ENCODE measurements around the gene RNF8. TPM values are rescaled to one million over a fixed set of nuclear protein-coding genes. Genes with fewer than 3 reads are reported as not detected.

RNF8 gene
- total and polyA plus RNA-seq, 10 of the 15 experiments (the other 5 are each of a cell fraction or from before 2014, with no cell fraction given) = 7.8 to 30.2 (median 23.3) TPM

DNA sequence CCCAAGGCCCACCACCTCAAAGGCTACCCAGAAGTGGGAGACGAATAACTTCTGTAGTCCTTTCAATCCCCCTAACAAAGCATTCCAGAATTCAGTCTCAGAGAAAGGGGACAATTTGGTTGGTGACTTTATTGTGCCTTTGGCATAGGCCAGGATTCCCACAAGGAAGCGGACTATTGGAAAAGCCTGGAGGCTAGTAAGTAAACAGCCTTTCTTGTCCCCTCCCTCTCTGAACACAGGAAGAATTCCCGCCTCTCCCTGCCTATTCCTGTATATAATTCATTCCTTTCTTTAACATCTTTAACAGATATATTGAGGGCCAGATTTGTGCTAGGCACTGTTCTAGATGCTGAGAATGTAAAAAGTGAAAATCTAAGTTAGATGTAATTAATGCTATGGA, 36.1 kb downstream of the RNF8 start:
- no TSS peak for BruUV-seq (replicated peaks)
- TF ChIP-seq RAD21 (IDR thresholded peaks at IDR 0.05; ENCODE audit: insufficient read depth, low read depth, low read length) (no peak), RELA (IDR thresholded peaks at IDR 0.05; ENCODE audit: borderline replicate concordance, partially characterized antibody) (no peak), CHD4 (IDR thresholded peaks at IDR 0.05) (no peak), TCF3 (IDR thresholded peaks at IDR 0.05; ENCODE audit: borderline replicate concordance, insufficient read depth, low read depth, low read length) (no peak), NFYB (IDR thresholded peaks at IDR 0.05; ENCODE audit: insufficient read depth, low read depth, low read length) (no peak), CREM (IDR thresholded peaks at IDR 0.05; ENCODE audit: low read depth) (no peak), ZBED1 (IDR thresholded peaks at IDR 0.05; ENCODE audit: borderline replicate concordance) (no peak), GATAD2B (conservative IDR thresholded peaks at IDR 0.05; ENCODE audit: low read depth) (no peak), TCF7 (IDR thresholded peaks at IDR 0.05; ENCODE audit: borderline replicate concordance) (no peak), ESRRA (IDR thresholded peaks at IDR 0.05; ENCODE audit: low read length) (no peak), TAF1 (IDR thresholded peaks at IDR 0.05; ENCODE audit: borderline replicate concordance, low read depth, low read length) (no peak), SIX5 (IDR thresholded peaks at IDR 0.05; ENCODE audit: low read depth, low read length, severe bottlenecking) (no peak), RUNX3 (IDR thresholded peaks at IDR 0.05; ENCODE audit: low read length) (no peak), NFIC (IDR thresholded peaks at IDR 0.05; ENCODE audit: low read depth, low read length) (no peak), SPI1 (IDR thresholded peaks at IDR 0.05; ENCODE audit: borderline replicate concordance, insufficient read depth, low read depth, low read length) (no peak), DPF2 (IDR thresholded peaks at IDR 0.05) (no peak)
- TF ChIP-seq, protein P1, sequence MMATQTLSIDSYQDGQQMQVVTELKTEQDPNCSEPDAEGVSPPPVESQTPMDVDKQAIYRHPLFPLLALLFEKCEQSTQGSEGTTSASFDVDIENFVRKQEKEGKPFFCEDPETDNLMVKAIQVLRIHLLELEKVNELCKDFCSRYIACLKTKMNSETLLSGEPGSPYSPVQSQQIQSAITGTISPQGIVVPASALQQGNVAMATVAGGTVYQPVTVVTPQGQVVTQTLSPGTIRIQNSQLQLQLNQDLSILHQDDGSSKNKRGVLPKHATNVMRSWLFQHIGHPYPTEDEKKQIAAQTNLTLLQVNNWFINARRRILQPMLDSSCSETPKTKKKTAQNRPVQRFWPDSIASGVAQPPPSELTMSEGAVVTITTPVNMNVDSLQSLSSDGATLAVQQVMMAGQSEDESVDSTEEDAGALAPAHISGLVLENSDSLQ (IDR thresholded peaks at IDR 0.05) = no peak
- TF ChIP-seq, protein P2, sequence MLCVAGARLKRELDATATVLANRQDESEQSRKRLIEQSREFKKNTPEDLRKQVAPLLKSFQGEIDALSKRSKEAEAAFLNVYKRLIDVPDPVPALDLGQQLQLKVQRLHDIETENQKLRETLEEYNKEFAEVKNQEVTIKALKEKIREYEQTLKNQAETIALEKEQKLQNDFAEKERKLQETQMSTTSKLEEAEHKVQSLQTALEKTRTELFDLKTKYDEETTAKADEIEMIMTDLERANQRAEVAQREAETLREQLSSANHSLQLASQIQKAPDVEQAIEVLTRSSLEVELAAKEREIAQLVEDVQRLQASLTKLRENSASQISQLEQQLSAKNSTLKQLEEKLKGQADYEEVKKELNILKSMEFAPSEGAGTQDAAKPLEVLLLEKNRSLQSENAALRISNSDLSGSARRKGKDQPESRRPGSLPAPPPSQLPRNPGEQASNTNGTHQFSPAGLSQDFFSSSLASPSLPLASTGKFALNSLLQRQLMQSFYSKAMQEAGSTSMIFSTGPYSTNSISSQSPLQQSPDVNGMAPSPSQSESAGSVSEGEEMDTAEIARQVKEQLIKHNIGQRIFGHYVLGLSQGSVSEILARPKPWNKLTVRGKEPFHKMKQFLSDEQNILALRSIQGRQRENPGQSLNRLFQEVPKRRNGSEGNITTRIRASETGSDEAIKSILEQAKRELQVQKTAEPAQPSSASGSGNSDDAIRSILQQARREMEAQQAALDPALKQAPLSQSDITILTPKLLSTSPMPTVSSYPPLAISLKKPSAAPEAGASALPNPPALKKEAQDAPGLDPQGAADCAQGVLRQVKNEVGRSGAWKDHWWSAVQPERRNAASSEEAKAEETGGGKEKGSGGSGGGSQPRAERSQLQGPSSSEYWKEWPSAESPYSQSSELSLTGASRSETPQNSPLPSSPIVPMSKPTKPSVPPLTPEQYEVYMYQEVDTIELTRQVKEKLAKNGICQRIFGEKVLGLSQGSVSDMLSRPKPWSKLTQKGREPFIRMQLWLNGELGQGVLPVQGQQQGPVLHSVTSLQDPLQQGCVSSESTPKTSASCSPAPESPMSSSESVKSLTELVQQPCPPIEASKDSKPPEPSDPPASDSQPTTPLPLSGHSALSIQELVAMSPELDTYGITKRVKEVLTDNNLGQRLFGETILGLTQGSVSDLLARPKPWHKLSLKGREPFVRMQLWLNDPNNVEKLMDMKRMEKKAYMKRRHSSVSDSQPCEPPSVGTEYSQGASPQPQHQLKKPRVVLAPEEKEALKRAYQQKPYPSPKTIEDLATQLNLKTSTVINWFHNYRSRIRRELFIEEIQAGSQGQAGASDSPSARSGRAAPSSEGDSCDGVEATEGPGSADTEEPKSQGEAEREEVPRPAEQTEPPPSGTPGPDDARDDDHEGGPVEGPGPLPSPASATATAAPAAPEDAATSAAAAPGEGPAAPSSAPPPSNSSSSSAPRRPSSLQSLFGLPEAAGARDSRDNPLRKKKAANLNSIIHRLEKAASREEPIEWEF (IDR thresholded peaks at IDR 0.05; ENCODE audit: insufficient replicate concordance, low read depth, low read length) = no peak
- TF ChIP-seq, protein P3, sequence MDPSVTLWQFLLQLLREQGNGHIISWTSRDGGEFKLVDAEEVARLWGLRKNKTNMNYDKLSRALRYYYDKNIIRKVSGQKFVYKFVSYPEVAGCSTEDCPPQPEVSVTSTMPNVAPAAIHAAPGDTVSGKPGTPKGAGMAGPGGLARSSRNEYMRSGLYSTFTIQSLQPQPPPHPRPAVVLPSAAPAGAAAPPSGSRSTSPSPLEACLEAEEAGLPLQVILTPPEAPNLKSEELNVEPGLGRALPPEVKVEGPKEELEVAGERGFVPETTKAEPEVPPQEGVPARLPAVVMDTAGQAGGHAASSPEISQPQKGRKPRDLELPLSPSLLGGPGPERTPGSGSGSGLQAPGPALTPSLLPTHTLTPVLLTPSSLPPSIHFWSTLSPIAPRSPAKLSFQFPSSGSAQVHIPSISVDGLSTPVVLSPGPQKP (IDR thresholded peaks at IDR 0.05; ENCODE audit: low read depth, low read length) = no peak
- no peak for ATAC-seq
- no peaks in the 10 kb centered on the region for H3K9me3 ChIP-seq (replicated peaks; ENCODE audit: control insufficient read depth, insufficient read depth, low read length)
- no peak overlapping the region for H2AFZ ChIP-seq (ENCODE audit: control insufficient read depth, low read depth, low read length)
- FAIRE-seq = no peak
- no peaks in the 10 kb centered on the region for H3K4me1 ChIP-seq (ENCODE audit: control insufficient read depth, insufficient read depth, low read length)
- no peak overlapping the region for H3K4me2 ChIP-seq (ENCODE audit: control insufficient read depth, insufficient read depth)
- H3K36me3 ChIP-seq (ENCODE audit: control insufficient read depth in 2 of 2, insufficient read depth in 2 of 2, low read length in 1 of 2) = peaks cover 13 to 20% of the 10 kb centered on the region in 2 experiments; a peak in 3 of 4 replicates
- CTCF ChIA-PET = interaction anchor here (0.6 kb wide), 1 partner anchor 8 kb away, joined by 4 read pairs; no protein-coding TSS in a partner anchor
- POLR2A ChIA-PET = no interaction called here
- no peaks in the 10 kb centered on the region for H3K79me2 ChIP-seq (ENCODE audit: control insufficient read depth, insufficient read depth, low read length)
- RAD21 ChIA-PET (ENCODE audit: unreplicated experiment) = no interaction called here
- WGBS (ENCODE audit: insufficient coverage, insufficient replicate concordance, low lambda C conversion rate, missing lambda C conversion rate) = 82% methylated on average over 3 of the region's 3 CpGs
- SMC1A ChIA-PET (ENCODE audit: uncharacterized antibody, unreplicated experiment) = no interaction called here
- no peak overlapping the region for H3K27ac ChIP-seq (ENCODE audit: control insufficient read depth, insufficient read depth)
- H3K4me3 ChIP-seq = no peak overlapping the region
- no peaks in the 10 kb centered on the region for H4K20me1 ChIP-seq (ENCODE audit: control insufficient read depth, insufficient read depth)
- in situ Hi-C loops (cut with MboI) (no loop called here), intact Hi-C loops (cut with micrococcal nuclease; ENCODE audit: unreplicated experiment) (no loop called here)
- no peak overlapping the region for H3K9ac ChIP-seq (ENCODE audit: control insufficient read depth, insufficient read depth, low read length)
- H3K27me3 ChIP-seq (replicated peaks in 1 of 2; ENCODE audit: control insufficient read depth in 2 of 2, insufficient read depth in 2 of 2, low read length in 1 of 2) = no peaks in the 10 kb centered on the region
- DNase-seq (ENCODE audit: low read depth, low spot score) = no peak

All from GM12878 (cell line).